ENCODE data around the gene SEMA7A.

SEMA7A gene

DNA sequence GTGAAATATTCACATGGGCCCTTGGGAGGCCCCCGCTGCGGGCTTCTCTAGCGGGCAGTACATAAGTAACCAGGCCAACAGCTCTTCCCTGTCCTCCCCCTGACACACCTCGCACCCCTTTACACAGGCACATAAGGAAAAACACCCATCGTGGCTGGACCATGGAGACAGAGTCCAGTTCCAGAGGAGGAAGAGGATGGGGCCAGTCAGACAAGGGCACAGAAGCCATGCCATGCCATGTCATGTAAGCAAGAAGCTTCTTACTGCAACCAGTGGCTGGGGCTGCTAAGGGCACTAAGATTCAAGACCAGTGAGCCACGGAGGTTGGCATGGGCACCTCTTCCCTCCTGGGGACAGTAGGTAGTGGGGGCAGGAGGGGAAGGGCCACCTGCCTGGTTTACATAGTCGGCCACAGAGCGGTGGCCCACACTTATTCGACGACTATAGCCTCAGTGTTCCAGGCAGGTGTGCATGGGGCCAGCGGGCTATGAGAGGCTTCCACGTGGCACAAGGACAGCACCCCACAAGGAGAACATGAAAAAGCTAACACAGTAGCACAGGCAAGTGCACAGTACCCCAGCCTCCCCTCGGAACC lies 60.6 kb downstream of the SEMA7A start:
- in situ Hi-C loops (cut with HindIII; ENCODE audit: low sequenced_read_pairs) = loop anchor here (10.0 kb wide), 3 partner anchors 62 to 402 kb away; partner anchors contain the start of gene SEMA7A
- no peak for DNase-seq (ENCODE audit: low read depth)
- TF ChIP-seq, protein P1, sequence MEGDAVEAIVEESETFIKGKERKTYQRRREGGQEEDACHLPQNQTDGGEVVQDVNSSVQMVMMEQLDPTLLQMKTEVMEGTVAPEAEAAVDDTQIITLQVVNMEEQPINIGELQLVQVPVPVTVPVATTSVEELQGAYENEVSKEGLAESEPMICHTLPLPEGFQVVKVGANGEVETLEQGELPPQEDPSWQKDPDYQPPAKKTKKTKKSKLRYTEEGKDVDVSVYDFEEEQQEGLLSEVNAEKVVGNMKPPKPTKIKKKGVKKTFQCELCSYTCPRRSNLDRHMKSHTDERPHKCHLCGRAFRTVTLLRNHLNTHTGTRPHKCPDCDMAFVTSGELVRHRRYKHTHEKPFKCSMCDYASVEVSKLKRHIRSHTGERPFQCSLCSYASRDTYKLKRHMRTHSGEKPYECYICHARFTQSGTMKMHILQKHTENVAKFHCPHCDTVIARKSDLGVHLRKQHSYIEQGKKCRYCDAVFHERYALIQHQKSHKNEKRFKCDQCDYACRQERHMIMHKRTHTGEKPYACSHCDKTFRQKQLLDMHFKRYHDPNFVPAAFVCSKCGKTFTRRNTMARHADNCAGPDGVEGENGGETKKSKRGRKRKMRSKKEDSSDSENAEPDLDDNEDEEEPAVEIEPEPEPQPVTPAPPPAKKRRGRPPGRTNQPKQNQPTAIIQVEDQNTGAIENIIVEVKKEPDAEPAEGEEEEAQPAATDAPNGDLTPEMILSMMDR (IDR thresholded peaks at IDR 0.05; ENCODE audit: low read depth, low read length, missing control alignments) = no peak
- no peak overlapping the region for H3K4me3 ChIP-seq (ENCODE audit: low read depth, low read length)

DNA sequence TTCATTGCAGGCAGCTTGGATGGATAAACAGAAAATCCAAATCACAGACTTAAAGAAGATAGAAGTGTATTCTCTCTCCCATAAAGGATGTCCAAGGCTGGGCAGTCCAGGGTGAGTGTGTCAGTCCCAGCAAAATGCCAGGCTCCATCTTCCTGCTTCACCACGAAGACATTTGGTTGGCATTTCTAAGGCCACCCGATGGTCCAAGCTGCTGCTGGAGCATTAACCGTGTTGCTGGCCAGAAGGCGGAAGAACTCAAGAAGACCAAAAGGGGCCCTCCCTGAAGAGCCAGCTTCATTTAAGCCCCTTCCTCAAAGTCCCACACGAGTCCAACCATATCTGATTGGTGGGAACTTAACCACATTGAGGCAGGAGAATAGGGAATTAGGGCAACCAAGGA lies 63.3 kb downstream of the SEMA7A start:
- TF ChIP-seq, protein P1 (IDR thresholded peaks at IDR 0.05; ENCODE audit: low read depth, low read length, missing control alignments) = no peak
- no peak overlapping the region for H3K4me3 ChIP-seq (ENCODE audit: low read depth, low read length)
- in situ Hi-C loops (cut with HindIII; ENCODE audit: low sequenced_read_pairs) = loop anchor here (10.0 kb wide), 3 partner anchors 64 to 404 kb away; partner anchors contain the start of gene SEMA7A
- DNase-seq (ENCODE audit: low read depth) = no peak

DNA sequence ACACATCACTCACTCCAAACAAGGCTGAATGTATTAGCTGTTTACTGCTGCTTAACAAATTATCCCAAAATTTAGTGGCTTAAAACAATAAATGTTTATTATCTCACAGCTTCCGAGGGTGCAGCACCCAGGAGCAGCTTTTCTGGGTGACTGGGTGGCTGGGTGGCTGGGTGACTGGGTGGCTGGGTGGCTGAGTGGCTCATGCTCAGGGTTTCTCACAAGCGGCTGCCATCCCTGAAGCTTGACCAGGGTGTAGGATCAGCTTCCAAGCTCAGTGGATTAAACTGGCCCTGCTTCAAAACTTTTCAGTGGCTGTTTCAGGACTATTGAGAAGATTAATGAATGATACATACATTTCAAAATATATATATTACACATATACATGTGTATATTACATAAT lies 64.0 kb downstream of the SEMA7A start:
- TF ChIP-seq, protein P1 (IDR thresholded peaks at IDR 0.05; ENCODE audit: low read depth, low read length, missing control alignments) = no peak
- no peak for DNase-seq (ENCODE audit: low read depth)
- no peak overlapping the region for H3K4me3 ChIP-seq (ENCODE audit: low read depth, low read length)
- in situ Hi-C loops (cut with HindIII; ENCODE audit: low sequenced_read_pairs) = loop anchor here (10.0 kb wide), 3 partner anchors 65 to 405 kb away; partner anchors contain the start of gene SEMA7A

DNA sequence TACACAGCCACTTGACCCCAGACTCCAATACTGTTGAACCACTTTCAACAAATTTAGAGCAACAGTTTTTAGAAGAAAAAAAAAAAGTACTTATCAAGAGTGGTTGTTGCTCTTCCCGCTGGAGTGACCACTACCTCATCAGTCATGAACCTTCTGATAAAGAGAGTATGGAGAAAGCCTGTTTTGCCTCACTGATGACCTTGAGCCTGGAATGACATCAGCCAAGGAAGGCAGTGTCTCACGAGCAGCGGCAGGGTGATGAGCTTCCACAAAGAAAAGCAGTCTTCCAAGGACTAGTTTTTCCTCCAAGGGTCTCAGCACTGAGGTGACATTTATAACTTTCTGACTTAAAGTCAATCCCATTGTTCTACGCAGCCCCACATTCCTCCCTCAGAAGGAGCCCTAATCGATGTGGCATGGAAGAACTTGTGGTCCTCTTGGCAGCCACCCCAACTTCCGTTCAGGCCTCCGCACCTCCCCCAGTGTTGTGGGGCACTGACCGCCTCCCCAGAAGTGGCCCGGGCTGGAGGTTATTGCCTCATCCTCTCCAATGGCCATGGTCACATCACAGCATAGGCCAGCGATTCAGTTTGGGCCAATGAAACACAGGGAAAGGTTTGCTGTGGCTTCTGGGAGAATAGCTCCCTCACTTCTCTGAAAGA lies 64.5 kb downstream of the SEMA7A start:
- TF ChIP-seq, protein P1 (IDR thresholded peaks at IDR 0.05; ENCODE audit: low read depth, low read length, missing control alignments) = no peak
- DNase-seq (ENCODE audit: low read depth) = no peak
- in situ Hi-C loops (cut with HindIII; ENCODE audit: low sequenced_read_pairs) = no loop called here
- H3K4me3 ChIP-seq (ENCODE audit: low read depth, low read length) = no peak overlapping the region

DNA sequence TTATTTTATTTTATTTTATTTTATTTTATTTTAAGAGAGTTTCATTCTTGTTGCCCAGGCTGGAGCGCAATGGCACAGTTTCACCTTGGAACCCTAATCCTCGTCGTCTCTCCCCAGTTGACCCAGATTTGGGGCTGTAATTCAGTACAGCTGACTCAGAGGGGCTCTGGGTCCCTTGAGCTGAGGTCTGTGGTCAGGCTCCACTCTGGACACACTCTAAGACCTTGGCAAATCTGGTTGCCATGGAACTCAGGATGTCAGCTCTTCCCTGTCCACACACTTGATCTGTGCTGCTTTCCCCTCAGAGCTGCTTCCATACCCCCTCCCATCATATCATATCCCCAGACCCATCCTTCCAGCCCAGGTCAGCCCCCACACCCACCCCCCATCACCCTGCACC lies 65.6 kb downstream of the SEMA7A start:
- in situ Hi-C loops (cut with HindIII; ENCODE audit: low sequenced_read_pairs) = no loop called here
- TF ChIP-seq, protein P1 (IDR thresholded peaks at IDR 0.05; ENCODE audit: low read depth, low read length, missing control alignments) = no peak

DNA sequence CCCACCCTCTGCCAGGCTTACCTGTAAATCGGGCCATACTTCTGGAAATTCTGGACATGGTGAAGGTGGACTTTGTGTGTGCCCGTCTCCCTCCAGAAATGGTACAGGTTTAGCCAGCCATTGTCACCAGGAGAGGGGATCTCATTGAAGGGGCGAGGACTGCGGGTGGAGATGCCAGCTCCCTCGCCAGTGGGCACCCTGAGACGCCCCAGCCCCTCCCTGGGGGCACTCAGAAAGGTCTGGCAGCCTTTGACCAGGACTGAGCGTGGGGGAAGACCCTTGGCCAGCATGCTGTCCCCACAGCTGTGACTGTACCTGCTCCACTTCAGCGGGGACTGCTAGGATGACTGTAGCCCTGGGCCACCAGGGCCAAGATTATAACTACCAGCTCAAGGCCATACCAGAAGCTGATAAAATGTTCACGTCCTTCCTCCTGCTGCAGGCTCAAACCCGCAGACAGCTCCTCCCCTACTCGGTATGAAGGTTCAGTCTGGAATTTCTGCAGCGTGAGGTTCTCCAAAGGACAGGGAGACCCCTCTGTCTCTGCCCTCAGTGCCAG lies 66.4 kb downstream of the SEMA7A start, which contains the start of gene CYP11A1:
TSS of gene CYP11A1 (minus strand) at position 351 of the 559 bp plus-strand sequence. CDS start at position 290, 61 bp downstream.
- in situ Hi-C loops (cut with HindIII; ENCODE audit: low sequenced_read_pairs) = no loop called here

More for the DNA sequence above, 65.6 kb downstream of the SEMA7A start:
- no peak for DNase-seq (ENCODE audit: low read depth)
- no peak overlapping the region for H3K4me3 ChIP-seq (ENCODE audit: low read depth, low read length)

More for the DNA sequence above, 66.4 kb downstream of the SEMA7A start, which contains the start of gene CYP11A1:
- no peak for DNase-seq (ENCODE audit: low read depth)
- no peak within 1 kb of the TSS for H3K4me3 ChIP-seq (ENCODE audit: low read depth, low read length)
- TF ChIP-seq, protein P1 (IDR thresholded peaks at IDR 0.05; ENCODE audit: low read depth, low read length, missing control alignments) = no peak
